DND-41 (cell line): Measurements from ENCODE around the gene MYD88.
"Not testable (repeated sequence)": the region's sequence is repeated elsewhere in the genome, so short reads cannot be mapped to it uniquely, and the experiment has no call there.

Source experiments
- ATAC-seq: fragments of 200-7000 bp; cut with Tn5 transposase; 3 replicates; pipeline ENCODE4 v1.9.1; 2021; ENCODE audit warnings: low read depth; ENCODE audit not compliant: insufficient read depth
- DNase-seq: peaks from one replicate; pipeline ENCODE4 v3.0.0-alpha.2; 2020
- H2AFZ ChIP-seq: 2 replicates; pipeline ENCODE4 v1.6.0; 2012; ENCODE audit warnings: low read depth, low read length
- H3K27ac ChIP-seq: 2 replicates; pipeline ENCODE4 v1.5.1; 2012; ENCODE audit warnings: low read length, inconsistent platforms
- H3K27me3 ChIP-seq: fragments of 200-600 bp; sonication (generic); 2 replicates; pipeline ENCODE4 v1.6.0; 2012; ENCODE audit warnings: low read length, mild to moderate bottlenecking, inconsistent platforms; ENCODE audit not compliant: insufficient read depth, poor library complexity
- H3K36me3 ChIP-seq: 2 replicates; pipeline ENCODE4 v1.5.1; 2012; ENCODE audit warnings: low read length, inconsistent platforms; ENCODE audit not compliant: insufficient read depth
- H3K4me1 ChIP-seq: 2 replicates; pipeline ENCODE4 v1.5.1; 2012; ENCODE audit warnings: mild to moderate bottlenecking, low read length; ENCODE audit not compliant: insufficient read depth
- H3K4me2 ChIP-seq: 2 replicates; pipeline ENCODE4 v1.6.0; 2012; ENCODE audit warnings: mild to moderate bottlenecking, moderate library complexity, low read length, inconsistent platforms; ENCODE audit not compliant: insufficient read depth
- H3K4me3 ChIP-seq, 2 experiments: fragments of 200-600 bp in 1 of 2; shearing (Covaris generic) in 1 of 2; 2 replicates each; pipeline ENCODE4 v1.5.1; 2012 to 2016; ENCODE audit warnings: inconsistent platforms in 2 of 2, low read length in 2 of 2, mild to moderate bottlenecking in 2 of 2, low read depth in 1 of 2, moderate library complexity in 1 of 2
- H3K79me2 ChIP-seq: 2 replicates; pipeline ENCODE4 v1.6.0; 2012; ENCODE audit warnings: low read length, inconsistent platforms; ENCODE audit not compliant: insufficient read depth
- H3K9ac ChIP-seq: 2 replicates; pipeline ENCODE4 v1.6.0; 2012; ENCODE audit warnings: low read depth, mild to moderate bottlenecking, inconsistent platforms, low read length, moderate library complexity
- H3K9me3 ChIP-seq: 2 replicates; pipeline ENCODE4 v1.5.1; 2012; ENCODE audit warnings: low read length, moderate library complexity, mild to moderate bottlenecking, inconsistent platforms; ENCODE audit not compliant: insufficient read depth, severe bottlenecking
- H4K20me1 ChIP-seq: 2 replicates; pipeline ENCODE4 v1.6.0; 2012; ENCODE audit warnings: low read length; ENCODE audit not compliant: insufficient read depth
- CTCF ChIP-seq: IDR thresholded peaks from 2 replicates; pipeline ENCODE4 v1.5.1; 2012; ENCODE audit warnings: borderline replicate concordance, low read length, moderate library complexity, mild to moderate bottlenecking; ENCODE audit not compliant: poor library complexity, severe bottlenecking; ENCODE audit errors: extremely low read depth
- EZH2 ChIP-seq: IDR thresholded peaks from 3 replicates; pipeline ENCODE4 v1.6.1; 2012; ENCODE audit warnings: borderline replicate concordance, low read depth, mild to moderate bottlenecking, moderate library complexity, low read length, inconsistent platforms; ENCODE audit not compliant: severe bottlenecking

The MYD88 gene

DNA sequence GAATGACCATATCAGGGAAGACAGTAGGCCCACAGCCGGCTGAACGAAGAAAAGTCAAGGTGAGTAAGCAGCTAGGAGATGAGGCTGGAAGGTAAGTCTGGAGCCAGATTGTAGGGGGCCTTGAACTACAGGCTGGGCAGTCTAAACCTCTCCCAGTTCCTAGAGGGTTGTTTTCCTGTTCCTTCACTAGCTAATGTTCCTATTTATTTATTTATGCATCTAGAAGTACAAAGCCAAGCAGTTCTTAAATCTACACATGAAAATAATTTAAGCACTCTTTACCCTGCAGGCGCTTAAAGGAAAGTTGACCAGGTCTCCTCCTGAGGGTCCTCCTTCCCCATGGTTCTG, 5.3 kb upstream of the MYD88 start:
- H3K27ac ChIP-seq = no peak overlapping the region
- peaks cover 3% of the 10 kb centered on the region for H4K20me1 ChIP-seq
- H3K27me3 ChIP-seq = no peaks in the 10 kb centered on the region
- no peak overlapping the region for H2AFZ ChIP-seq
- no peak overlapping the region for H3K9ac ChIP-seq
- DNase-seq (no peak), ATAC-seq (no peak)
- no peaks in the 10 kb centered on the region for H3K9me3 ChIP-seq
- peaks cover 71% of the 10 kb centered on the region for H3K36me3 ChIP-seq
- peaks cover 26% of the 10 kb centered on the region for H3K79me2 ChIP-seq
- H3K4me3 ChIP-seq = no peak overlapping the region
- peaks cover 28% of the 10 kb centered on the region for H3K4me1 ChIP-seq
- TF ChIP-seq CTCF = no peak
- no peak for TF ChIP-seq EZH2
- no peak overlapping the region for H3K4me2 ChIP-seq

DNA sequence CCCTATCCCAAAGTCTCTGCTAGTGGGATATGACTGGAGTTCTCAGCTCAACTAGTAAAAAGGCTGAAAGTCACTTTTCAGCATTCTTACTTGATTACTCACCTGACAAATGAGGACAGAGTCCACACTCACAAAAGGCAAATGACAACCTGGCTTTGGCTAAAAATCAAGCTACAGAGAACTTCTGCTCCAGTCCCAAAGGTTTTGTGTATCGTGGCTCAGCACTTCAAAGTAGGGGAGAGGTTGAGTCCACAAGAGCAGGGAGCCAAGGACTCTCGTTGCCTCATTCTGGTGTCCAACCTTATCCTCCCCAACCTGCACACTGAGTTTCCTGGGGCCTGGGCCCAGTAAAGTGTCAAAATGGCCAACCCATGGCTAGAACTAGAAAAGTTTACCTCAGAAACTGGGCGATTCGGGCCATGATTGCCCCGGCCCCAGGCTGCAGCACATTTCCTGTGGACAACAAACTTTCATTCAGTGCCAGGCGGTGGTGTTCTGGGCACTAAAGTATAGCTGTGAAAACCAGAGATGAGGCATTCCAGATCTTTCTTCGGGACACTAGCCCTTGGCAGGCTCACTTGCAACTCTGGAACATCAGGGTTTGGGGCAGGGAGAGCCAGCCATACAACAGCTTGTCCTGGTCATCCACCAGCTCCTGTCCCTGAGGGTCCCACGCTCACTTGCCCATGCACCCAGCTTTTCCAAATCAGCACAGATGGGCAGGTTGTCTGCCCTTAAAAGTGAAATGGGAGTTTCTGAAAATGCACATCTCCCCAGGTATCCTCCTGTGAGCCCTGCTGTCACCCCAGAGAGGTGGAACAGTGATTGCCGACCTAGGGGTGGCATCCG, 4.7 kb upstream of the MYD88 start:
- ATAC-seq (no peak), DNase-seq (no peak)
- peaks cover 67% of the 10 kb centered on the region for H3K36me3 ChIP-seq
- no peaks in the 10 kb centered on the region for H3K27me3 ChIP-seq
- peaks cover 3% of the 10 kb centered on the region for H4K20me1 ChIP-seq
- H3K9ac ChIP-seq = no peak overlapping the region
- H3K4me1 ChIP-seq = peaks cover 29% of the 10 kb centered on the region
- no peak for TF ChIP-seq CTCF
- TF ChIP-seq EZH2 = no peak
- peaks cover 31% of the 10 kb centered on the region for H3K79me2 ChIP-seq
- H3K4me3 ChIP-seq = no peak overlapping the region
- no peaks in the 10 kb centered on the region for H3K9me3 ChIP-seq
- no peak overlapping the region; the same call in 1 of the 2 replicates for H3K4me2 ChIP-seq
- H3K27ac ChIP-seq = no peak overlapping the region
- H2AFZ ChIP-seq = no peak overlapping the region

GRCh38 chr3:38134517-38135143, 3.8 kb upstream of the MYD88 start:
- not testable (repeated sequence) for DNase-seq
- peaks cover 37% of the 10 kb centered on the region for H3K4me1 ChIP-seq

GRCh38 chr3:38135621-38136277, 2.7 kb upstream of the MYD88 start:
- Histone ChIP-seq H3K4me1 (peaks cover 45% of the 10 kb centered on the region), H3K27ac (peak overlapping the region; percentile 83), H3K4me2 (peak overlapping the region; percentile 97), H3K4me3 (peak overlapping the region; percentile 87 to 92; a peak in 3 of 4 replicates), H3K36me3 (peaks cover 58% of the 10 kb centered on the region), H2AFZ (peak overlapping the region; percentile 84), H3K9ac (peak overlapping the region; percentile 96), H3K79me2 (peaks cover 44% of the 10 kb centered on the region)
- not testable (repeated sequence) for H4K20me1 ChIP-seq, ATAC-seq, H3K9me3 ChIP-seq, H3K27me3 ChIP-seq
- DNase-seq = peak; percentile 44

More at GRCh38 chr3:38134517-38135143, 3.8 kb upstream of the MYD88 start:
- H2AFZ ChIP-seq, H4K20me1 ChIP-seq, H3K9me3 ChIP-seq, H3K4me3 ChIP-seq, H3K27ac ChIP-seq, H3K27me3 ChIP-seq, ATAC-seq: not testable (repeated sequence)
- Histone ChIP-seq H3K4me2 (peak overlapping the region; percentile 97), H3K79me2 (peaks cover 39% of the 10 kb centered on the region), H3K9ac (0 out of 2 replicates have a peak overlapping the region, but pooled peaks have one; percentile 6), H3K36me3 (peaks cover 59% of the 10 kb centered on the region)
